IPS DF 4.7 (cell line): ENCODE data around the gene VASN.
A peak's percentile ranks its signal among the peaks of the same experiment; 100 is the strongest.
"Not testable (repeated sequence)": the region's sequence is repeated elsewhere in the genome, so short reads cannot be mapped to it uniquely, and the experiment has no call there.

ENCODE experiments used
- DNase-seq: peaks from one replicate; pipeline ENCODE4 v3.0.0-alpha.2; 2013; ENCODE audit warnings: low spot score; ENCODE audit errors: extremely low read depth

VASN gene

GRCh38 chr16:4336701-4337539, 34.7 kb upstream of the VASN start:
- DNase-seq: no peak

GRCh38 chr16:4337540-4338088, 34.0 kb upstream of the VASN start:
- no peak for DNase-seq

- no peak for DNase-seq
These were observed 33.5 kb upstream of the VASN start for GRCh38 chr16:4338125-4338582.

- DNase-seq: no peak
These were observed 32.8 kb upstream of the VASN start for GRCh38 chr16:4338712-4339299.

- no peak for DNase-seq
These were observed 32.2 kb upstream of the VASN start for GRCh38 chr16:4339455-4339854.

GRCh38 chr16:4339909-4340308, 31.7 kb upstream of the VASN start:
- no peak for DNase-seq

- no peak for DNase-seq
These were observed 31.2 kb upstream of the VASN start for GRCh38 chr16:4340443-4340842.

GRCh38 chr16:4341250-4341649, 30.4 kb upstream of the VASN start:
- no peak for DNase-seq

- no peak for DNase-seq
These were observed 28.5 kb upstream of the VASN start for GRCh38 chr16:4342866-4343744.

- not testable (repeated sequence) for DNase-seq
These were observed 27.2 kb upstream of the VASN start for GRCh38 chr16:4344300-4344982.

GRCh38 chr16:4344983-4345835, 26.4 kb upstream of the VASN start:
- DNase-seq: no peak

- DNase-seq: no peak
These were observed 25.5 kb upstream of the VASN start for GRCh38 chr16:4345836-4346781.

GRCh38 chr16:4347010-4347409, 24.6 kb upstream of the VASN start:
- no peak for DNase-seq

GRCh38 chr16:4347765-4348509, 23.7 kb upstream of the VASN start:
- no peak for DNase-seq

- DNase-seq: no peak
These were observed 22.3 kb upstream of the VASN start for GRCh38 chr16:4349332-4349731.

- DNase-seq: no peak
These were observed 21.3 kb upstream of the VASN start for GRCh38 chr16:4350365-4350786.

GRCh38 chr16:4350787-4351659, 20.6 kb upstream of the VASN start, which contains the start of gene PAM16:
TSS of gene PAM16 (minus strand) at chr16:4351321. CDS start at chr16:4351234, 87 bp downstream.
- peak; percentile 68 for DNase-seq
